Placental epithelial cell (primary cell): ENCODE measurements around the gene NR1I2. TPM values are rescaled to one million over a fixed set of nuclear protein-coding genes. Genes with fewer than 3 reads are reported as not detected.

Source experiments
- total RNA-seq: library from RNA; depleted of rRNA; stranded (reverse); fragments of >200 nt; gene quantifications from 2 replicates; pipeline ENCODE4 v1.2.3, GENCODE V29; 2012

Gene NR1I2
- total RNA-seq: not detected in 2 replicates

DNA sequence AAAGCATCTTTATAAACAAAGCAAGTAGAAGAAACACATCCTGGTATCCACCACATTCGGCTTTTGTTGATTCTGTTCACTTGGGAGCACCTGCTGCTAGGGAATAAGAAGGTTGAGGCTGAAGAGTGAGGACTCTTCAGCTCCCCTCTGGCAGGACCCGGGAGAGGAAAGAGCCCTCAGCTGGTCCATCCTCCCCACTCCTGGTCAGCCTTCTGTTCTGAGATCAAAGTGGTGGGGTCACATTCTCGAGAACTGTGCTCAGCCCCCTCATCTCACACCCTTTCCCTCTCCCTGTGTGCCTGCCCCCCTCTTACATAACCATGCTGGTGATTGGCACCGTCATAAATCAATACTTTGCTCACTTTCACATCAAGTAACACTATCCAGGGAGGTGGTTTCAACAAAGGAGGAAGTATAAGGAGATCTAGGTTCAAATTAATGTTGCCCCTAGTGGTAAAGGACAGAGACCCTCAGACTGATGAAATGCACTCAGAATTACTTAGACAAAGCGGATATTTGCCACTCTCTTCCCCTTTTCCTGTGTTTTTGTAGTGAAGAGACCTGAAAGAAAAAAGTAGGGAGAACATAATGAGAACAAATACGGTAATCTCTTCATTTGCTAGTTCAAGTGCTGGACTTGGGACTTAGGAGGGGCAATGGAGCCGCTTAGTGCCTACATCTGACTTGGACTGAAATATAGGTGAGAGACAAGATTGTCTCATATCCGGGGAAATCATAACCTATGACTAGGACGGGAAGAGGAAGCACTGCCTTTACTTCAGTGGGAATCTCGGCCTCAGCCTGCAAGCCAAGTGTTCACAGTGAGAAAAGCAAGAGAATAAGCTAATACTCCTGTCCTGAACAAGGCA, at the start of gene NR1I2:
NR1I2 (plus strand) TSS at position 772 of the 869 bp plus-strand sequence.

Other genes starting within 250 kb of the NR1I2 start
- 0.39 and 0.76 TPM in 2 replicates for gene CD80, start 222.5 kb upstream of the NR1I2 start, total RNA-seq
- gene ADPRH, start 202.6 kb upstream of the NR1I2 start, total RNA-seq: 23.6 and 25.3 TPM in 2 replicates
- 0.87 and 1.6 TPM in 2 replicates for gene PLA1A, start 184.2 kb upstream of the NR1I2 start, total RNA-seq
- 0.22 and 1.6 TPM in 2 replicates for gene POPDC2, start 121.5 kb upstream of the NR1I2 start, total RNA-seq
- gene COX17, start 104.7 kb upstream of the NR1I2 start, total RNA-seq: 6.3 and 17.7 TPM in 2 replicates
- gene CFAP91, start 79.1 kb upstream of the NR1I2 start, total RNA-seq: not detected in 2 replicates